ENCODE data around the gene G2E3.

- TF ChIP-seq, protein P1, sequence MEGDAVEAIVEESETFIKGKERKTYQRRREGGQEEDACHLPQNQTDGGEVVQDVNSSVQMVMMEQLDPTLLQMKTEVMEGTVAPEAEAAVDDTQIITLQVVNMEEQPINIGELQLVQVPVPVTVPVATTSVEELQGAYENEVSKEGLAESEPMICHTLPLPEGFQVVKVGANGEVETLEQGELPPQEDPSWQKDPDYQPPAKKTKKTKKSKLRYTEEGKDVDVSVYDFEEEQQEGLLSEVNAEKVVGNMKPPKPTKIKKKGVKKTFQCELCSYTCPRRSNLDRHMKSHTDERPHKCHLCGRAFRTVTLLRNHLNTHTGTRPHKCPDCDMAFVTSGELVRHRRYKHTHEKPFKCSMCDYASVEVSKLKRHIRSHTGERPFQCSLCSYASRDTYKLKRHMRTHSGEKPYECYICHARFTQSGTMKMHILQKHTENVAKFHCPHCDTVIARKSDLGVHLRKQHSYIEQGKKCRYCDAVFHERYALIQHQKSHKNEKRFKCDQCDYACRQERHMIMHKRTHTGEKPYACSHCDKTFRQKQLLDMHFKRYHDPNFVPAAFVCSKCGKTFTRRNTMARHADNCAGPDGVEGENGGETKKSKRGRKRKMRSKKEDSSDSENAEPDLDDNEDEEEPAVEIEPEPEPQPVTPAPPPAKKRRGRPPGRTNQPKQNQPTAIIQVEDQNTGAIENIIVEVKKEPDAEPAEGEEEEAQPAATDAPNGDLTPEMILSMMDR (IDR thresholded peaks at IDR 0.05; ENCODE audit: borderline replicate concordance, extremely low read depth, low read length, poor library complexity, severe bottlenecking) = no peak
- TF ChIP-seq EZH2 (IDR thresholded peaks at IDR 0.05; ENCODE audit: borderline replicate concordance, low read depth, low read length, severe bottlenecking) = no peak
These were observed 61.2 kb downstream of the G2E3 start for GRCh38 chr14:30620178-30620577.
